KMS-11 (cell line): ENCODE results near the gene ANK3.

Experiments
- H2AFZ ChIP-seq: fragments of 200-600 bp; sonication (generic); 2 replicates; pipeline ENCODE4 v1.6.1; 2016; ENCODE audit warnings: antibody characterized with exemption, mixed run types, low read depth
- H3K27ac ChIP-seq: fragments of 200-600 bp; sonication (generic); 2 replicates; pipeline ENCODE4 v1.6.1; 2016; ENCODE audit warnings: mild to moderate bottlenecking, mixed run types
- H3K27me3 ChIP-seq: fragments of 200-600 bp; sonication (generic); 2 replicates; pipeline ENCODE4 v1.6.1; 2017; ENCODE audit warnings: mild to moderate bottlenecking, low read depth, mixed run types, moderate library complexity; ENCODE audit not compliant: insufficient read depth
- H3K36me3 ChIP-seq: fragments of 200-600 bp; sonication (generic); 2 replicates; pipeline ENCODE4 v1.6.1; 2017; ENCODE audit warnings: mild to moderate bottlenecking, mixed run types; ENCODE audit not compliant: insufficient read depth
- H3K4me1 ChIP-seq: fragments of 200-600 bp; sonication (generic); 2 replicates; pipeline ENCODE4 v1.6.1; 2016; ENCODE audit warnings: mild to moderate bottlenecking, low read depth, mixed run types; ENCODE audit not compliant: poor library complexity, severe bottlenecking
- H3K4me2 ChIP-seq: fragments of 200-600 bp; sonication (generic); 2 replicates; pipeline ENCODE4 v1.7.0; 2016; ENCODE audit warnings: mild to moderate bottlenecking, mixed run types
- H3K4me3 ChIP-seq: fragments of 200-600 bp; sonication (generic); IDR thresholded peaks from 2 replicates; pipeline ENCODE4 v1.6.1; 2017; ENCODE audit warnings: low read depth, low read length, mixed read lengths; ENCODE audit not compliant: insufficient read depth
- H3K79me2 ChIP-seq: fragments of 200-600 bp; sonication (generic); 2 replicates; pipeline ENCODE4 v1.6.1; 2016; ENCODE audit warnings: low read depth, mixed run types; ENCODE audit not compliant: insufficient read depth
- H3K9ac ChIP-seq: fragments of 200-600 bp; sonication (generic); 2 replicates; pipeline ENCODE4 v1.6.1; 2016; ENCODE audit warnings: mild to moderate bottlenecking, mixed run types
- H4K20me1 ChIP-seq: fragments of 200-600 bp; sonication (generic); 2 replicates; pipeline ENCODE4 v1.6.1; 2016; ENCODE audit warnings: mild to moderate bottlenecking, mixed run types; ENCODE audit not compliant: insufficient read depth
- CTCF ChIP-seq: fragments of 200-600 bp; sonication (generic); conservative IDR thresholded peaks from 2 replicates; pipeline ENCODE4 v1.6.1; 2017; ENCODE audit warnings: low read depth, mild to moderate bottlenecking, antibody characterized with exemption, low read length, moderate library complexity, mixed read lengths

The ANK3 gene

GRCh38 chr10:60405172-60405571 lies 15.5 kb upstream of the ANK3 start:
- TF ChIP-seq CTCF: no peak
- Histone ChIP-seq H3K36me3 (no peaks in the 10 kb centered on the region; the same call in 1 of the 2 replicates), H3K27ac (no peak overlapping the region), H3K27me3 (no peaks in the 10 kb centered on the region), H3K9ac (no peak overlapping the region), H3K4me1 (peaks cover 42% of the 10 kb centered on the region), H3K4me2 (no peak overlapping the region), H4K20me1 (peaks cover 63% of the 10 kb centered on the region), H3K4me3 (no peak overlapping the region), H2AFZ (no peak overlapping the region), H3K79me2 (peaks cover 100% of the 10 kb centered on the region)

GRCh38 chr10:60403168-60403873 lies 13.6 kb upstream of the ANK3 start:
- Histone ChIP-seq H3K4me1 (peaks cover 58% of the 10 kb centered on the region), H3K27me3 (no peaks in the 10 kb centered on the region), H2AFZ (no peak overlapping the region), H3K27ac (no peak overlapping the region), H3K4me3 (no peak overlapping the region), H4K20me1 (peaks cover 57% of the 10 kb centered on the region), H3K36me3 (no peaks in the 10 kb centered on the region; the same call in 1 of the 2 replicates), H3K79me2 (peaks cover 100% of the 10 kb centered on the region), H3K9ac (no peak overlapping the region), H3K4me2 (no peak overlapping the region)
- no peak for TF ChIP-seq CTCF

- peaks cover 77% of the 10 kb centered on the region for H3K4me1 ChIP-seq
- no peak overlapping the region for H3K4me3 ChIP-seq
- no peaks in the 10 kb centered on the region for H3K27me3 ChIP-seq
- no peak overlapping the region for H3K4me2 ChIP-seq
- H3K36me3 ChIP-seq: no peaks in the 10 kb centered on the region; the same call in 1 of the 2 replicates
- peaks cover 73% of the 10 kb centered on the region for H4K20me1 ChIP-seq
- H3K9ac ChIP-seq: no peak overlapping the region
- no peak for TF ChIP-seq CTCF
- no peak overlapping the region for H3K27ac ChIP-seq
- H3K79me2 ChIP-seq: peaks cover 100% of the 10 kb centered on the region
- H2AFZ ChIP-seq: no peak overlapping the region
Measured at GRCh38 chr10:60400366-60400765, 10.7 kb upstream of the ANK3 start.

- H3K4me1 ChIP-seq: peaks cover 72% of the 10 kb centered on the region
- TF ChIP-seq CTCF: no peak
- no peak overlapping the region for H3K4me3 ChIP-seq
- H3K27ac ChIP-seq: no peak overlapping the region
- H4K20me1 ChIP-seq: peaks cover 71% of the 10 kb centered on the region
- H3K79me2 ChIP-seq: peaks cover 99% of the 10 kb centered on the region
- no peaks in the 10 kb centered on the region for H3K36me3 ChIP-seq
- no peak overlapping the region for H3K9ac ChIP-seq
- no peaks in the 10 kb centered on the region for H3K27me3 ChIP-seq
- no peak overlapping the region for H3K4me2 ChIP-seq
- H2AFZ ChIP-seq: no peak overlapping the region
Measured at GRCh38 chr10:60399328-60399727, 9.7 kb upstream of the ANK3 start.
